ENCODE data around the gene PROK1.
"Not testable (repeated sequence)": the region's sequence is repeated elsewhere in the genome, so short reads cannot be mapped to it uniquely, and the experiment has no call there.

The PROK1 gene

DNA sequence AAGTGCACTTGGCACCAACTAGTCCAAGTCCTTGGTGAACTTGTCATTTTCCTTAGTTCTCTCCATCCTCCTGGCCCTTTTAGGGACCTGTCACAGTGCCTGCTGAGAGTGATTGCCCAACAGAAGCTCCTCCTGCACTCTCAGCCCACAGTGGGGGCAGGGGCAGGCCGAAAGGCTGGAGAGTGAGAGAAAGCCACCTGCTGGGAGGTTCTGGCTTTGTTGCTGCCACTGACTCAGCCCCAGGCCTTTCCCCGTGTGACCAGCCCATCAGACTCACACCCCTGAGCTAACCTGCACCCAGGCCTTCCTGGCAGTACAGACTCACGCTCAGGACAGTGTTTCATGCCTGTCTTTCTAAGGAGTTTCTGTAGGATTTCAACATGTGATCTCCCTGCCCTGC lies 17.1 kb upstream of the PROK1 start:
- no peak for DNase-seq (ENCODE audit: low read depth in 2 of 2)

DNA sequence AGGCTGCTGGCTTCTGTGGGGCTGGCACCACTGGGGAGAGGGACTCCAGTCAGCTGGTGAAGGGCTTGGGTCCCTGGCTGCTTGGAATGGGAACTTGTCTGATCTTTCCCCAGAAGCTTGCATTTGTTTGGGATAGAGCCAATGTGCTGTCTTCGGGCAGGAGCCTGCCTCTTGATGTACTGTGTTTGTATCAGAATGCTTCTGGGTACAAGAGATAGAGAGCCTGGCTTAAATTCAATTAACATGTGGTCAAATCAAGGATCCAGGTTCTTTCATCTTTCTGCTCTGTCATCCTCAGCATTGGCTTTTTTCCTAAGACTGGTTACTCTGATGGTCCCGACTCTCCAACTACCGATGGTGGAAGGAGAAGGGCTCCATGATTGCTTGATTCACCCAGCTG lies 16.0 kb upstream of the PROK1 start:
- no peak for DNase-seq (ENCODE audit: low read depth in 2 of 2)

DNA sequence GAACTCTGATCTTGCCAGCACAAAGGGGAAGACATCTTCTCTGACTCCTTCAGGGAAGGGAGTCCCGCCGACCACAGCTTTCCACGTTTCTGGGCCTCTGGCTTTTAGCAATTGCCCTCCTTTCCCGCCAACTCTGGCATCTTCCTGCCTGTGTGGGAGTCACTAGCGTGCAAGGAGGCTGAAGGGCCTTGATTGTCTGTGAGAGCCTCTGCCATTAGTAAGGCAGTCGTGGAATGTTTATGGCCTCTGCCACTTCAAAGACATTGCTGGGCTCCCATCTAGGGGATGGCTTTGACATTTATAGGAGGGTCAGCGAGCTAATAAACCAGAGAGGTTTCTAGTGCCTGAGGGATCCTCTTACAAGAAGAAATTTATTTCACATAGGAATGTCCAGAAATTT lies 14.3 kb upstream of the PROK1 start:
- DNase-seq (ENCODE audit: low read depth in 2 of 2): no peak

DNA sequence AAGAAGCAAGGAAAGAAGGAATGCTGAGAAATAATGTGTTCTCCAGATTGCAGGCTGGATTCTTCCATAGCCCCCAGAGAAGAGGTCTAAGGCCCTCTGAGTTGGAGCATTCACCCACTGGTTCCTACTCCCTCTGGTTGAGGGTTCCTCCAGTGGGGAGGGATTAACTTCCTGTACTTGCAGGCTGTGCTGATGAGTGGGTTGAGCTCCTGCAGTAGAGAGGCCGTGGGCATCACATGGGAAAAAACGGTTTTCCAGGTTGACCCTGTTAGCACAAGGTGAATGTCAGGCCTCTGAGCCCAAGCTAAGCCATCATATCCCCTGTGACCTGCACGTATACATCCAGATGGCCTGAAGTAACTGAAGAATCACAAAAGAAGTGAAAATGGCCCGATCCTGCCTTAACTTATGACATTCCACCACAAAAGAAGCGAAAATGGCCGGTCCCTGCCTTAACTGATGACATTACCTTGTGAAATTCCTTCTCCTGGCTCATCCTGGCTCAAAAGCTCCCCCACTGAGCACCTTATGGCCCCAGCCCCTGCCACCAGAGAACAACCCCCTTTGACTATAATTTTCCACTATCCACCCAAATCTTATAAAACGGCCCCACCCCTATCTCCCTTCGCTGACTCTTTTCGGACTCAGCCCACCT lies 13.2 kb upstream of the PROK1 start:
- DNase-seq (ENCODE audit: low read depth in 2 of 2): not testable (repeated sequence)

DNA sequence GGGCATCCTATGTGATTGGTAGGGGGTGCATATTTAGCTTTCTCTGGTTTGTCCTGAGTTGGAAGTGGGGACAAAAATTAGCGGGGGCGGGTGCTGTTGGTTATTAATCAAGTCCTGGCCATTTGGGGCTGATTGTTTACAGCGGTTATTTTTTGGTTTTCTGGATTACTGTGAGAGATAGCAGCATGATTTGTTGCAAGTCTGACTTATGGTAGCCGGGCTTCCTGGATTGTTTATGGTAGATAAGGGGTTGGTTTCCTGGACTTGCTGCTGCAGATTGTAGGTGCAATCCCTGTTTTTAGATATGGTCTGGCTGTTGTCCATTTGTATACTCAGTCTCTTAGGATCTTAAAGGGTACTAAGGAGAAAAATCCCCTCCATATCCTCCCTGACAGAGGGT lies 12.1 kb upstream of the PROK1 start:
- no peak for DNase-seq (ENCODE audit: low read depth in 2 of 2)

DNA sequence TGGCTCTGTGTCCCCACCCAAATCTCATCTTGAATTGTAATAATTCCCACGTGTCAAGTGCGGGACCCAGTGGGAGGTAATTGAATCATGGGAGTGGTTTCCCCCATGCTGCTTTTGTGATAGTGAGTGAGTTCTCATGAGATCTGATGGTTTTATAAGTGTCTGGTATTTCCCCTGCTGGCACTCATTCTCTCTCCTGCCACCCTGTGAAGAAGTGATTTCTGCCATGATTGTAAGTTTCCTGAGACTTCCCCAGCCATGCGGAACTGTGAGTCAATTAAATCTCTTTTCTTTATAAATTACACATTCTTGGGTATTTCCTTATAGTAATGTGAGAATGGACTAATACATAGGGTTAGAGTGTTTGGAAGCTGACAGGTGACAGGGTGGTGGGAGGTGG lies 11.1 kb upstream of the PROK1 start:
- not testable (repeated sequence) for DNase-seq (ENCODE audit: low read depth in 2 of 2)

DNA sequence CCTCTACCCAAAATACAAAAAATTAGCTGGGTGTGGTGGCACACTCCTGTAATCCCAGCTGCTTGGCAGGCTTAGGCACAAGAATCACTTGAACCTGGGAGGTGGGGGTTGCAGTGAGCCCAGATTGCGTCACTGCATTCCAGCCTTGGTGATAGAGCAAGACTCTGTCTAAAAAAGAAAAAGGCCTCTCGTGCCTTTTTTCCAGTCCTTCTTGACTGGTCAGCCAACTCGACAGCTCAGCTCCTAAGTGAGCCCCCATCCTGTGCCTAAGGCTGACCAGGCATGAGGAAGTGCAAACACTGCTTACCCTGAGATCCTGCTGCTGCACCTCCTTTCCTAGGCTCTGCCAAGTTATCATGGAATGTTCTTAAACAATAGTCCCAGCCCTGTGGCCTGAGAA lies 10.1 kb upstream of the PROK1 start:
- DNase-seq (ENCODE audit: low read depth in 2 of 2): no peak

DNA sequence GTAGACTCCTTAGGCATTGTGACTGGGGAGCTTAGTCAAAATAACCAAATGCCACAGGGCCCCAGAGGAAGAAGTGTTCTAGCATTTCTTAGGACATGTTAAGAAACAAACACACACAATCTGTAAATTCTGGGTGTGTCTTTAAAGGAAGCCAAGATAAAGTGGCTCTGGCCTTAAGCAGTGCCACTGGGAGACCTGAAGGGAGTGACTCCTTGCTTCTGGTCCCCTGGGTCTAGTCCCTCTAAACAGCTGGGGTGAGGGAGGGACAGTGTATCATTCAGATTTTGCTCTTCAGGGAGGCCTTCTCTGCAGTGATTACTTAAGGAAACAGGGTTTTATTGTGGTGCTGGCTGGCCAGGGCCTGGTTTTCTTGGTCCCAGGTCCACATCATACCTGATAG lies 9.1 kb upstream of the PROK1 start:
- no peak for DNase-seq (ENCODE audit: low read depth in 2 of 2)

DNA sequence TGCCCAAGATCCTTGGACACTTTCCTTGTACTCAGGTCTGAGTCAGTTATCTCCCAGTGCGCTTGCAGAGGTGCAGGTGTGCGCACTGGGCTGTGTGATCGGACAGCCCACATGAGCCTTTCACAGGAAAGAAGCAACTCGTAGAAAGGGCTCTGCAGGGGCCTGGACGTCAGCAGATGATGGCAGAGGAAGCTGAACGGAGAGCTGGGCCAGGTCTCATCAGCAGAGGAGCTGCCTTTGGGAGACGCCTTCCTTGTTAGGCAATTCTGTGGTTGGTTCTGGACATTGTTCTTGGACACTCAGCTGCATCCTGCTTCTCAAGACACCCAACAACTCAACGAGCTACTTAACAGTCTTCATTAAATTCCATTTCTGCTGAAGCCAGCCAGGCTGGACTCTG lies 7.5 kb upstream of the PROK1 start:
- DNase-seq (ENCODE audit: low read depth in 2 of 2): no peak

DNA sequence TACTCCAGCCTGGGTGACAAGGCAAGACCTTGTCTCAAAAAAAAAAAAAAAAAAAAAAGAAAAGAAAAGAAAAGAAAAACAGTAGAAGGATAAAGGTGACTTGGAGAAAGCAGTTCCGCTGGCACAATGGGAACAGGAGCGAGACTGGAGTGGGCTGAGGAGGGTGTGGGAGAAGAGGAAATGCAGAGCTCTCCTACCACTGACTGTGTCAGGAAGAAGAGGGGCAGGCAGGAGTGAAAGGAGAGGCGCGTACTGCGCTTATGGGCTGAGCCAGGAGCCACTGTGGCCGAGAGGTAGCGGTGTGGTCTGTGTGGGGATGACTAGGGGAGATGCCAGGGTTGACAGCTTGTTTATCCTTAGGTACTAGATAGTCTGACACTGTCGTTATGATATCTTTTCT lies 6.4 kb upstream of the PROK1 start:
- DNase-seq (ENCODE audit: low read depth in 2 of 2): no peak

DNA sequence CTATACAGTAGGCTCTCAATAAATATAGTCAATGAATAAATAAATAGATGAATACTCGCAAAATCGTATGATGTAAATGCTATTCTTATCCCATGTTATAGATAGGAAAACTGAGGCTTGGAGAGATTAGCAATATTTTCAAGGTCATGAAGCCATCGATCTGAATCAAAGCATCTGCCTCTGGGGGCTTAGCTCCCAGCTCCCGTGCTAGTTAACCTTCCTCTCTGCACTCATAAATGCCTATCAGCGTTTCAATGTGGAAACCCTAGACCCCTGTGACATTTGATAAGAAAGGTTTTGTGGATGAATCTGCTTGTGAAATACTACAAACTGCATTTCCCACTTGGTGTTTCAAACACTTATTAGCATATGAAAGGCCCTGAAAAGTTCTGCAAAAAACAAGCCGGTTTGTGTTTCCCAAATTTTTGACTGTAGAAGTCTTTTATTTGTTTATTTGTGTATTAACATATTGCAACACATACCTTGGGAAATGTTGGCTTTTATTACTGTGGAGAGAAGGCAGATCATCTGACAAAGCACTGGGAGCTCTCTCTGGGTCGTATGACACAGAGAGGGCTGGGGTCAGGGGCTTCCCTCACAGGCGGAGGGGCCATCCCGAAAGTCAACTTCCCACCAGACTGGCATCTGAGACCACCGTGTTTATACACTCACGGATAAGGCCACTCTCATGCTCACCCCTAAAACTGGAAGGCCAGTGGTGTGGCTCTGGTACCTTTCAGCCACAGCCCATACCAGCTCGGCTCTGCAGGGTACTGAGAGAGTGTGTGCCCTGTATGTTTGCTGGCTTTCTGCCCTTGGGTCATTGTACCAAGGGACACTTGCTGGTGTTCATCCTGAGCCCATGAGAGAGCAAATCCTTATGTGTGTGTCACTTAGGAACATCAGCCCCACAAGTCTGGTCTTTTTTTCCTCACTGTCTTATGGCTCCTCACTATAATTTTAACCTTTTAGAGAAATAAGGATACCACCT lies 993 bp upstream of the PROK1 start:
- no peak for DNase-seq (ENCODE audit: low read depth in 2 of 2)

DNA sequence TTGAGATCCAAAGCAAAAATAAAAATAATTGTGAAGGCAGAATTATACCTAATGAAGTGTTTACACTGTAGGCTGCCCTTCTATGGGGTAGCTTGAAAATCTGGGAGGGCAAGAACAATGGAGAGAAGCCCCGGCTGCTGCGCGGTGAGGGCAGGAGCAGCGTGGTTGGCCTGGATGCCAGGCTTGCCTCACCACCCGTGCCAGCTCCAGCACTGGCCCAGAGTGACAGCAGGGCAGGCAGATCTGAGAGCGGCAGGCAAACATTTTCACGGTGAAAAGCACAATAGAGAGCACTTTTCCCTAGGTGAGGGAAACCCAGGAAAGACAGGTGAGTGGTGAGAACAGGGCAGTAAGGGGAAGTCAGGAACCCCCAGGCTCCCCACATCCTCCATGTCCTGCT lies 1.4 kb downstream of the PROK1 start:
- DNase-seq (ENCODE audit: low read depth in 2 of 2): no peak

DNA sequence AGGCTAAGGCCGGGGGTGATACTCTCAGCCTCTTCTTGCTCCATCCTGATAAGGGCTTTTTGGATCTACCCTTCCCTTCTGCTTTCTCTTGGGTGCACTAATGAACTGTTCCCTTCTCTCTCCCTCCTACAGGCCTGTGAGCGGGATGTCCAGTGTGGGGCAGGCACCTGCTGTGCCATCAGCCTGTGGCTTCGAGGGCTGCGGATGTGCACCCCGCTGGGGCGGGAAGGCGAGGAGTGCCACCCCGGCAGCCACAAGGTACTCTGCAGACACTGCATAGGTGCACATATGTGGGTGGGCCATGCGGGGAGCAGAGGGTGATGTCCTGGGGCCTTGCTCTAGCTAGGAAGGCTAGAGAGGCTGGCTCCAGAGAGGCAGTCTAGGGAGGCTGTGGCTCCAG lies 2.9 kb downstream of the PROK1 start:
- no peak for DNase-seq (ENCODE audit: low read depth in 2 of 2)

DNA sequence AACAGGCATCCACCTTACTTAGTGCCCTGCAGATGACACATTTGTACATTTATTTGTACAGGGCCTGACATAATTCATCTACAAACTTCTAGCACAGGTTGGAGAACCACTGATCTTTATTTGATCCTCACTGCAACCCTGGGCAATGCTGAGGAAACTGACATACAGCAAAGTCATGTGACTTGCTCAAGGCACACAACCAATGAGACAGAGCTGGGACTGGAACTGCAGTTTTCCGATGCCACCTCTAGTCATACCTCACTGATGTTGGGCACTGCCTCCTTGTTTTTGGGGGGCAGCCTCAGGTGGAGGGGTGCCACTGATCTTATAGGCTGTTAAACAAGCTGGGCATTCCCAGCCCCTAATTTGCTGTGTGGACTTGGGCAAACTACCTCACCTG lies 3.4 kb downstream of the PROK1 start:
- DNase-seq (ENCODE audit: low read depth in 2 of 2): no peak

DNA sequence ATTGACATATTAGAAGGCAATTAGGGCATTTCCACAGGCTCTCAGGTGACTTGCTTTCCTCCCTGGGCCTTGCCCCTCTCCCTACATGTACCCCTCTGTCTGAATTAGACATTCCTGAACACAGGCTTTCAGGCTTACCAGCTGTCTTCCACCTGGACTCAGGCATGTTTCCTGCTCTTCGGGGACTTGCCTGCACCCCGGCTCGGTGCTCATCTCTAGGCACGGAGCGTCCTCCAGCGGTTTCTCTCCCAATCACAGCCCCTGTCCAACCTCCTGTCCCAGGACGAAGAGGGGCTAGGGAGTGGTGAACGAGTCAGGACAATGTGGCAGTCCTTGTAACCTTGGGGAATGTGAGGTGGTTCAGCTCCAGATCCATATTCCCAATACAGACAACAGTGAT lies 4.2 kb downstream of the PROK1 start:
- DNase-seq (ENCODE audit: low read depth in 2 of 2): no peak

DNA sequence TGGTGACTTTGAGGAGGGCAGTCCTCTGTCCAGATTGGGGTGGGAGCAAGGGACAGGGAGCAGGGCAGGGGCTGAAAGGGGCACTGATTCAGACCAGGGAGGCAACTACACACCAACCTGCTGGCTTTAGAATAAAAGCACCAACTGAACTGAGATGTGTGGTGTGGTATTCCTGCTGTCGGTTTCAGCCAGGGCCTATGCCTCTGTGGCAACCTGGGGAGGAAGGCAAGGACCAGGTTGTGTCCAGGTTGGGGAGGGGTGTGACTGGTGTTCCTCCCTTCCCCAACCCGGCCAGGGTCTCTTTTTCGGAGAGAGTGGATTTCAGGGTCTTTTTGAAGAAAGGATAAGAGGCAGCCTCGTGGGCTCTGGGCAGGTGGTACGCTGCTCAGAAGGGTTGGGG lies 6.3 kb downstream of the PROK1 start:
- no peak for DNase-seq (ENCODE audit: low read depth in 2 of 2)

DNA sequence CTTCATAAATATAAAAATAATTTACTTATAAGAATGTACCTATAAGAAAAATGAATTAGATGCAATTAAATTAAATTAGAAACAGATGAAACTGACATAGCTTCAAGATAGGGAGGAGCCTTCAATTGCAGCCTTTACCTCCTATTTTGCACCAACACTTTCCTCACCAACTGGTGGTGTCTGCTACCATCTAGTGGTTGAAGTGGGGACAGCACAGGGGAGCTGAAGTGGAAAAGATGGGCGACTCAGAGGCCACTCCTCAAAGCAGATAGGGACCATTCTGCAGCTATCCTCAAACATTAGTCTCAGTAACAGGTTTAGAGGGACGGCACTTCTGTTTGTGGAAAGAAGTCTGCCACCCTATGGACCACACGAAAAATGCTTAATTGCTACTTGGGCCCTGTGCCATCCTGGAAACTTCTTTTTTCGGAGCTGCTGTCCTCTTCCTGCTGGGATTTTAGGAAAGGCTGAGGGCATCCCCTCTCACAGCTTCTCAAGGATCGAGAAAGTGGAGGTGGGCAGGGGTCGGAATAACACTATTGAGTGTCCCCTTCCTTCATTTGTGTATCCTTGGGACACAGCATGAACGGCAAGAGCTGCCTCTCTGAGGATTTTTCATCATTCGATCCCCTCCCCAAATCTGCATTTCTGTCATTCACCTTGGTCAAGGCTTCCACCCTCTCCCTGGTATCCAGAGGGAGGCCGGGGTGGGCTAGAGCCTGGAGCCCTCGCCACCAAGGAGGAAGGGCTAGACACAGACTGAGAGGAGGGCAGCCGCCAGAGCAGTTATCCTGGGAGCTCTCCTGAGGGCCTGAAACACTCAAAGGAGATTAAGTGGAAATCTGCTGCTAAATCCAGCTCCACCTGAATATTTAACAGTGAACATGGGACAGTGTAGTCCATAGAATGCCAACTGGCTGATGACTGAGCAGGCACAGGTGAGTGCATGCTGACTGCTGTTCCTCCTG lies 9.6 kb downstream of the PROK1 start:
- peak; percentile 65 to 72 for DNase-seq (ENCODE audit: low read depth in 2 of 2)

DNA sequence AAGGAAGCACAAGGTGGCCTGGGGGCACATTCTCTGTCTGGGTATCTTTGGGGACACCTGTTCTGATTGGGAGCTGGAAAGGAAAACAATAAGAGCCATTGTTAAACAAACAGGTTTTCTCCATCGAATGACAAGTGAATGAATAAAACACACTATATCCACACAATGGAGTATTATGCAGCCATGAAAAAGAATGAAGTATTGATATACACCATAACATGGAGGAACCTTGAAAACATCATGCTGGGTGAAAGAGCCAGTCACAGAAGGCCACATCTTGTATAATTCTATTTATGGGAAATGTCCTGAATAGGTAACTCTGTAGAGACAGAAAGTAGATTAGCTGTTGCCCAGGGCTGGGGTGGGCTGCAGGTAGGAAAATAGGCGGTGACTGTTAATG lies 11.1 kb downstream of the PROK1 start:
- no peak for DNase-seq (ENCODE audit: low read depth in 2 of 2)

DNA sequence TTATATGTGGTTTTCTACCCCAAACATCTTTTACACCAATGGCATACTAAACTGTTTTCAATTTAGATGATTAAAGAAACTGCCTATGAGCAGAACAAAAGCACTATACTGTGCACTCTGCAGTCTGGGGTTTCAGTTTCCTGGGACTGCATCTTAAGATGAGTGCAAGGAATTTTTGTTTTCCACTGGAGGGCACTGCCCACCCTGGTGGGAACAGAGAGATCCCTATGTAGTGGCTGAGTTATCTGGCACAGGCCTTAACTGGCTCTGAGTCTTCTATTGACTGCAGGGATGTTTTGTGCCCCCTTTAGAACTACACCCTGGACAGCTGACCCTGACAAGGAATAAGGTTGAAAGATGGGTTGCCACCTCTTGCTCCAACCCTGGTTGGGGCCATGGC lies 12.0 kb downstream of the PROK1 start:
- no peak for DNase-seq (ENCODE audit: low read depth in 2 of 2)

DNA sequence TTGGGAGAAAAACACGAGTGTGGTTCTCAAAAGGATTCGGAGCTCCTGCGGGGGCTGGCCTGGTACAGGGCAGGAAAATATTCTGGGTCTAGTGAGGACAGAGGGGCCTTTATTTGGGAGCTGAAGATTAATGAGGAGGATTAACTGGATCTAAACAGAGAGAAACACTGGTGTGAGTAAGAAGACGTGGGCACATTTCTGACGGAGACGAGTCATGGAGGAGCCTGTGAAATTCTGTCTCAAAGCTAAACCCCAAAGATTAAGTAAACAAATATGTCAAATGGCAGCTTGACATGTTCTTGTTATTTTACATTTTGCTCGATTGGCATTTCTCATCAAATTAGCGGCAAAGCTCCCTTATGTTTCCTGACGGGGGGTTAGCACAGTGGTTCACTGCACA lies 12.8 kb downstream of the PROK1 start:
- no peak for DNase-seq (ENCODE audit: low read depth in 2 of 2)

DNA sequence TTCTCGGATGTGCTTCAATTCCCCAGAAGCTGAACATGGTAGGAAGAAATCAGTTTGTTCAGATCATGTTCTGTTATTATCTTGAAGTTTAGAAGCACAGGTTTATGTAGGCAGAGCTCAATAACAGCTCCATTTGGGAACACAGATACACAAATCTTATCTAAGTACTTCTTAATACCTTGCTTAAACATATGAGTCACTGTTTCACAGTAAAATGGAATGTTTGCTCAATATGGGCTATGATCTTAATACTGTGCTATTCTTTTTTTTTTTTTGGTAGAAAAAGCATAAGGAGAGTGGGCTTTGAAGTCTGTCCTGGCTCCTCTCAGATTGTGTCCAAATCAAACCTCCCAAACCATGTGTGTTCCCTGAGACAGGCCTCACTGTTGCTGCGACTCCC lies 13.4 kb downstream of the PROK1 start:
- DNase-seq (ENCODE audit: low read depth in 2 of 2): no peak
